Activated T-helper 9 cell treated with anti-CD3 and anti-CD28 coated beads, Interleukin-2, amount 50 U/mL, for 16 hours (primary cell): Measurements from ENCODE around the gene MMP26.

ENCODE experiments used
- DNase-seq: peaks from one replicate; pipeline ENCODE4 v3.0.0-alpha.2; 2020; ENCODE audit warnings: low read depth

Gene MMP26

DNA sequence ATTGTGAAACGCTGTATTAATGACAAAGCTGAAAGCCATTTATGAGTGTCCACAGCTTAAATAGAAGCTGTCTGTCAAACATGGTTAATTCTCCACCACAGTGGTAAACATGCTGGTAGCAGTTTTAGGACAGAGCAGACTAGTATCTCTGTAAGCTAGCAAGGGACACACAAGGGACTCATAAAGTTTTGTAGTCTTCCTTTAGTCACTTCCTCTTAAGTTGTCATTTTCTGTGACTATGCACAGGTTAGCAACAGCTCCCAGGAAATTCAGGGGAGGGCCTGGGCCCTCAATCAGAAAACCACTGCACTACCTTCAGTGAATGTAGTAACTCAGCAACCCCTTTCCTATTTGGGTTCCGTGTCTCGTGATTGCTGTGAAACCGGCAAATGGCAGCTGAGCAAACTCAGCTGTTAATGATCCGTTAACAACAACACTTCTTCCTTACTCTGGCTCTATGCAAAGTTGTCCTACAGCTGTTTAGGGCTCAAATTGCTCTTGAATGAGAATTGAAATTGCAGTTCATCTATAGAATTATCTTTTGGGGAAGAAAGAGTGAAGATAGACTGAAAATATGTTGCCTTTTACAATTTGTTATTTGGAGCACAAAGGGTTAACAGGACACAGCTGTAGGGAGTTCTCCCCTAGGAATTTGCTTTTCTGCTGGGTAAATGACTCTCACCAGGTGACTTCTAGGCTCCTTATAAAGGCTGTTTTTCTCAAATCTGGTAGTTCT, at the start of gene MMP26:
MMP26 (plus strand) TSS at position 731 of the 736 bp plus-strand sequence.
- DNase-seq = no peak

DNA sequence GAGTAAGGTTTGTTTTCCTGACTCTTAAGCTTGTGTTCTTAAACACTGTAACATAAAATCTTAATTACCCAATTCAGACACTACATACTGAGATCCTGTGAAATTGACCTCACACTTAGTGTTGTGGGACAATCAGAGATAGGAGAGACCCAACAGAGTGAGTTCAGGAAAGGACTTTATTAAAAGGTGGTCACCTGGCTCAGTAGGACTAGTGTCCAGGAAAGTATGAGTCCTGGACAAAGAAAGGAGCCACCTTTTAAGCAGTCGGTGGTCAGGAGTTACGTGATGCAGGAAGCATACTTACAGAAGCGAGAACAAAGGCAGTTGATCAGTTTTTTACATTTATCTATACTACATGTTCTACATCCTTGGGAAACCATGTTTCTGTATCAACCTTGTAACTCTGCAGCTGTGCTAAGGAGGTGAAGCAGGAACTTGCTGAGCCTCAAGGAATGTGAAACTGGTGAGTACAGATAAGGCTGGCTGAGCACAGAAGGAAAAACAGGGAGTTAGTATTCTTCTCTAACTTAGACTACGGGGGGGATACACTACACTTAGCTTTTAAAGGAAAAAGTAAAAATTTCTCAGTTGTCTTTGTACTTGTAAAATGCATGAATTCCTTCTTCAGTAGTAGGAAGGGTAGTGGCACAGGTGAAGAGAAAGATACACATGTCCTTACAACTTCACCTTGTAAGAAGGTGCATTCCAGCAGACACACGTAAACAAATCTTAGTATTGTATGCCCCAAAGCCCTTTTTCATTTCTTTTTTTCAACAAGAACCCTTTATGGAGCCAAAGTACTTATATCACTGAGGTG, 45.7 kb upstream of the MMP26 start:
- DNase-seq = no peak

DNA sequence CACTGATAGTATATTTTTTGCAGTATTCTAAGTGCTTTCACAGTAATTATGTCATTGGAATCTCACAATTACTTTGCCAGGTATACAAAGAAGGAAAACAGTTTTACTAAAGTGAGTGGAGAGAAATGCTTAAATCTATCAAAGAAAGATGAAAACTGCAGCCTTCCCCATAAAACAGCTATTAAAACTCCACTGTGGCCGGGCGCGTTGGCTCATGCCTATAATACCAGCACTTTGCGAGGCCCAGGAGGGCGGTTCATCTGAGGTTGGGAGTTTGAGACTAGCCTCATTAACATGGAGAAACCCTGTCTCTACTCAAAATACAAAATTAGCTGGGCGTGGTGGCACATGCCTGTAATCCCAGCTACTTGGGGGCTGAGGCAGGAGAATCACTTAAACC, 41.7 kb upstream of the MMP26 start:
- DNase-seq = no peak

DNA sequence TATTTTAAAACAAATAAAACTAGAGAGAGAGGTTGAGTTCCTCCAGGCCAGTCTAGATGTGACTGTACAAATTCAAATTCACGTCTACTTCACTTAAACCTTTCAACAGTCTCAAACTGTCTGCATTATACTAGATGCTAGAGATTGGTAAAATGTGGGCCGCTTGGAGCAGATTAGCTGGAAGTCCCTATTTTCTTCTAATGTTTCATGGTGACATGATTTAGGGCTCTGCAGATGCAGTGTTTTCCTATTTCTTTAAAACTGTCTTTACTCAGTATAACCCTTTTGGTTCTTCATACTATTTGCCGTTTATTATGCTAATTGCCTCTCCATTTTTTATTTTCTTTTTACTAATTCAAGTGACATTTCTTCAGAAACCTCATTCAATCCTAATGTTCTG, 40.4 kb upstream of the MMP26 start:
- DNase-seq = no peak

DNA sequence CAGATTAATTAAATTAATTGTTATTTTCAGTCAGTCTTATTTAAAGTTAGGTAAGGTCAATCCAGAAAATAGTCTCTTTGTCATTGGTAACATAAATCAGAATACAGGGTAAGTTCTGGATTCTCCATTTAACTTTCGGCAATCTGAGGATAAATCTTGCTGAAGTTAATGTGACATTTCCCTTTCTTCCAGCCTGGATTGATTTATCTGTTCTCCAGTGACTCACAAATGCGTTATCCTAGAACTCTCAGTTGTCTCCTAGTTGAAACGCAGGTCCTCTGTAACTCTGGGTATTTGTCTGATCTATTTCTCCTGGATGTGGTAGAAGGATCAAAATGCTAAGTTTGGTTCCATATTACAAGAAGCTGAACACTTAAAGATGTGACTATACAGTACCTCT, 39.8 kb upstream of the MMP26 start:
- no peak for DNase-seq

DNA sequence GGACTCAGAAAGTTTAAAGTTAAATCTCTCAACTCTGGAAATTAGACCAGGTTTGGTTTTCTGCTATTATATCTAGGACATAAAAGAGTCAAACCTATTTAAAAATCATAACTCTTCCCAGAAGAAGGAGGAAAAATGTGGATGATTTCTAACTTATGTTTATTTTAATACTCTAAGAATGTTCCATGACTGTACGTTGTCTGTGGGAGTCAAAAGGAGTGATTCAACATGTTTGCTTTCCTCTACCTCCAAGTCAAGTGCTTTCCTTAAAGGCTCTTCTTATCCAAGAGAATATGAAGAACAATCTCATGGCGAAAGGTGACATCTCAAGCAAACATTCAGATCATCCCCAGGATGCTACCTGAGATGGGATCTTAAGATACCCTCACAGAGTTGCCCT, 39.2 kb upstream of the MMP26 start:
- DNase-seq = no peak

DNA sequence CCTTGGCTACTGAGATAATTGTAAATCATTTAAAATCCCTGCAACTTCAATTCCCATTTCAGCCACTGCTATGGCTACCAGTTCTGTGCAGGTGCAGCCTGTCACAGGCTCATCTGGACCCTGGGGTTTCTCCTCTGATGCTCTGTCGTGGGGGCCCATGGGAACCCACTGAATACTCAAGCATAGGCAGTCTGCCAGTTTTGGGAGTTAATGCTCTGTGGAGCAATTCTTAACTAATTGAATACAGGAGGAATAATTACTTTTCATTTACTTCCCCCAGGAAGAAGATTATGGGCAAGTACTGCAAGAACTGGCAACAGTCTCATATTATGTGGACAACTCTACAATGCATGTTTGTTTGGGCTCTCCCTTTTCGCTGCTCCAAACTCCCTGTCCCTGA, 32.8 kb upstream of the MMP26 start:
- no peak for DNase-seq

DNA sequence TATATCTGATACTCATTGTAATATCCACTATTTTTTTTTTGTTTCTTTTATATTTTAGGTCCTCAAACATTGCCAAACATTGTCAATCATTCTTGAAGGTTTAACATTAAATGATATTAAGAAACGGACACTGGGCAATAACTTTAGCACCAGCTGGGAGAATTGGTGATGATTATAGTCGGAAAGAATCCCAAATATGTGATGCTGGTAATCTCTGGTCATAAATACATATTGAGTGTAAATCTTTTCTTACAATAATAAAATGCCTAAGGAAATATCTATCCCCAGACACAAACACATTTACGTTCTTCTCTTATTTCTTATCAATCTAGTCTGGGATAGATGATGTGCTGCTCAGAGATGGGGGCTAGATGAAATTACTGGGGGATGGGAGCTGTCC, 32.1 kb upstream of the MMP26 start:
- DNase-seq = no peak

DNA sequence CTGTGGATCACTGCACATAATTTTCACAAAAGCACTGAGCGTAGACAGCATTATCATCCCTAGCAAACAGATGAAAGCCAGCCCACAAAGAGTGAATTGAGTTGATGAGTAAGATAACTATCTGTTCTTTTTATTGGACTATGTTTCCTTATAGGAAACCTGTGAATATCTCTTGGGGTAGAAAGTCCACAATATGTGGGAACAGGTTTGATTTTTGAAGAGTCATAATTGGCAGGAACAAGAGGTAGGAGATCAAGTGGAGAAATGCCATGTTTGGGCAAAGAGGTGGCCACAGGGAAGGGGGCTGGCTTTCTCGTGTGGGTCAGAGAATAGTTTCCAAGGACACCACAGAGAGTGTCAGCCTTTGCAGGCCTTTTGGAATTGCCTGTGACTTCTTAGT, 30.8 kb upstream of the MMP26 start:
- DNase-seq = no peak

DNA sequence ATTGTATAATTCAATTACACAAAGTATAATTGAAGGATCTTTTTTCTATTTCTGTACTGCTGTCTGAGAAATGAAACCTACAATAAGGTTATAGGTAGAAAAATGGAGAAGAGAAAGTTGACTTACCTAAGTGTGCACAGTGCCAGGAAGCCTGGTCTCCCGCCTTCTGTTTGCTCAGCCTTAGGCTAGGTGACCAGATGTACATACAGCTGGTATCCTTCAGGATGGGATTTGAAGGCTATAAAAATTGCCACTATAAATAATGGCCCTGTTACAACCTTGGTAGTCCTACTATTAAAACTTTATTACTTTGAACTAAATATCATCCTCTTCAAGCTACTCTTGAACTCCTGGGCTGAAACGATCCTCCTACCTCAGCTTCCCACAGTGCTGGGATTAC, 26.6 kb upstream of the MMP26 start:
- no peak for DNase-seq

DNA sequence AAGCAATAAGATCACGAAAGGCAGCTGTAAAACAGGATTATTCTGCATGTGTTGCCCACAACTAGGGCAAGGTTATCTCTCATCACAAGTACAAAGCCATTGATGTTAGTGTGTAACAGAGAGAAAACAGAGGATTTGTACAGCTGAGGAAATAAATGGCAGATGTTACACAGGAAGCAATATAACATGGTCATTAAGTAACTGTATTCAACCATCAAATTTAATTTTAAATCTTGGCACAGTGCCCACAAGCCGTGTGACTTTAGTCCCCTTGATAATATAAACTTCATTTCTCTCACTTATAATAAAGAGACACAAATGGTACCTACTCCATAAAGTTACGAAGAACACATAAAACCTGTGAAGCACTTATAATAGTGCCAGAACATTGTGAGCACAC, 24.2 kb upstream of the MMP26 start:
- no peak for DNase-seq

DNA sequence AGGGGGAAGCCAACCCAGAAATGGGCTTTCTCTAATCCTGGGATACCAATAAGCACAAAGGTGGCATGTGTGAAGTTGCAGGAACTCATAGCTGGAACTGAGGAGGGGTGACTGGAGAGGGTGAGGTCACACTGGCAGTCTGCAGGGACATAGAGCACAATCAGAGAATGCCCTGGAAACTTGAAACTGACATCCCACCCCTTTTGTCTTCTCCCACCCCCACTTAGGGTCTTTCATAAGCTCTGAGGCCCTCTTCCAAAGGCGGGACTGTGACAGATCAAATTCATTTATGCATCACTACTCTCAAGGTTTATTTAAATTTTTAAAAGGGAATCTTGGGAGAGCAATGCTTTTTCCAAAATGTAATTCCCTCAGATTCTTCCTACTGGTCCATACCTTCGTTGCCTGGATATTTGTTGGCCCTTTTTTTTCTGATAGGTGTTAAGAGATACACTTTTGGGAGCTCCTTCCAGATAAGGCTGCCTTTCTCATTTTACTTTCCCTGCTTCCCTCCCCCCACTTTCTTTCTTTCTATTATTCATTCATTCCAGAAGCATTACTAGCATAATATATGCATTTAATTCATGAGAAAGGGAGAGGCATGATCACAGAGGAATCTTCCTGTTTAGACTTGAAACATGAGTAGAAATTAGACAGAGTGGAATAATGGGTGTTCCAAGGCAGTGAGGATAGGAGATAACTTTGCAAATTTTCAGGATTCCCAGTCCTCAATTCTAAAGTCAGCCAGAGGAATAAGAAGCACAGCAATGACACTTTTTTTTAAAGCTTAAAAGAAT, 21.8 kb upstream of the MMP26 start:
- no peak for DNase-seq

DNA sequence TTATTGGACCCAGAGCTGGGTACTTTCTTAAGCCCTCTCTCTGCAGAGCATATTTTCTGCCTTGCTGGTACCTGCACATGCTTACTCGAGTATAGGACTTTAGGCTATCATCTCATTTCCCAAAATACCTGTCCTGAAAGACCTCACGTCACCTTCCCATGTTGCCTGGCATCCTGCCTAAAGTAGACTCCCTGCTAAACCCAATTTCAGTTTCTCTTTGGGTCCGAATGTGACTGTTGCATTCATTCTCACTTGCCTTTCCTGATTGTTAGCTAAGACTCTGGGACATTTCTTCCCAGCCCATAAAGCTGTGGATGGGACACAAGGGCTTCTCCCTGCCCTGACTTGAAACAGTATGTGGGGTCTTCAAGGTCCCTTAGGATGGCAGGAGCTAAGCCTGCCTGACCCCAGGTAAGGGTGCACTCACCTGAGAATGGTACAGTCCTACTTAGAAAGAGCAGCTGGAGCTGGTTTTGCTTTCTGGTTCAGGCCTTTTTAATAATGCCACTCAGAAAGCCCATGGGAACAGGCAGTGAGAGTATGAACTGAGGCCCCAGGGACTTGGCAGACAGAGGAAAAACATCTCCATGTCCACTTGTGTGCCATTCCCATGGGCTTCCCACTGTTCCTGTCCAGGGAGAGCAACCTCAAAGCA, 19.8 kb upstream of the MMP26 start:
- no peak for DNase-seq

DNA sequence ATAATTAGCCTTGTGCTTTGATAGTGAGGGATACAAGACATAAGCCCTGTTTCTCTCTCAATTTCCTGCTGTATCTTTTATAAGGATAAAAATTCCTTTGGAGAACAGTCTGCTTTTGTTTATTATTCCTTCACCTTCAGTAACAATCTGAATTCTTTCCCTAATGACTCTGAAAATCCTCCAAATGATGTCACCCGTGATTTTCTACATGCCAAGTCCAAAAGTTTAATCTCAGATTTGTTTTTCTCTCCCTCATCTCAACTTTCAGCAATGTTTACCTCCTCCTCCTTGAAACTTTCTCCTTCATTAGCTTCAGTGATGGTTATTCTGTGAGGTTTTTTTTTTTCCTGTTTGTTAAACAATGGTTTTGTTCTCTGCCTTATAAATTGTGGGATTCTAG, 9.1 kb upstream of the MMP26 start:
- DNase-seq = no peak

DNA sequence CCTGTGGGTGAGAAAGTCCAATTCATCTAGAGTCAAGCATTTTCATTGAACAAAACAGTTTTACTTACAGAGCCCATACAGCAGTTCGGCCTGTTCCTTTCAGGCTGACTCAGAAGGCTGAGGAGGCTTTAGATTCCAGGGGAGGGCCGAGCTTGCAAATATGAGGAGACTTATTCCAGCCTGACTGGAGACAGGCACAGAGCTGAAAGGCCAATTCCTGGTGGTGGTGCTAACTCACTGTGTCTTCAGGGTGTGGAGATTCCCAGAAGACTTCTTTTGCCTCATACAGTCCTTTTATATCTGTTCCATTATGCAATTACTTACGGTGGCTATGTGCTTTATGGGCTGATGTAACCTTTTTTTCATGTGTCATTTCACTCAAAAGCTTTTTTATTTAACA, 7.0 kb upstream of the MMP26 start, which contains the start of gene OR51E2:
OR51E2 (minus strand) TSS at position 269 of the 400 bp plus-strand sequence. CDS start 15,142 bp downstream, outside the sequence.
- DNase-seq = no peak

DNA sequence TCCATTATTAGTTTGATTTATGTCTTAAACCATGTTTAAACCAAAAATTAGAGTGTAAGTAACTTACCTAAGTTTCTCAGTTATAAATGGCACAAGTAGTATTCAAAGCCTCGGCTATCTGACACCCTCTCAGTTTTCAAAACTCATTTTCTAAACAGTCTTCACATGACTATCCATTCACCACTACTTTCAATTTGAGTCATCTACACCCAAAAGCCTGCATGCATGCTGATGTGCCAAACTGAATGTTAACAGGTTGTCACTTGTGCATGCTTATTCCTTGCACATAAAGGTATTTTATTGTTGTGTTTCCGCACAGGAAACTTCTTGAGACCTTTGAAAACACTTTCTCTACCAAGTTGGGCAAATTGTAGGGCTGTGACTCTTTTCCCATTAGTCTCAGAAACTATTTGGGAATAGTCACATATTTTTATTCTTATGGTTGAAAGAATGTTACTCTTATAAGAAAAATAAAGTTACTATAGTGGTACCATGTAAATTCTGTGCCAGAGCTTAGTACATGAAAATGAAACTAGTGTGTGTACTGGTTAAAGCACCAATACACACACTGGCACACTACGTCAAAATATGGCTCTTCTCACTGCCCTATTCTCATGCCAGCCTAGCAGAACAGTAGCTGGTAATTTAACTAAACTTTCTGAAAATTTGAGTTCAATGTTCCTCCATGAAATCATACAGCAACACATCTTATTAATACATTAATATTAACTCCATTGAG, 4.7 kb upstream of the MMP26 start:
- DNase-seq = no peak

DNA sequence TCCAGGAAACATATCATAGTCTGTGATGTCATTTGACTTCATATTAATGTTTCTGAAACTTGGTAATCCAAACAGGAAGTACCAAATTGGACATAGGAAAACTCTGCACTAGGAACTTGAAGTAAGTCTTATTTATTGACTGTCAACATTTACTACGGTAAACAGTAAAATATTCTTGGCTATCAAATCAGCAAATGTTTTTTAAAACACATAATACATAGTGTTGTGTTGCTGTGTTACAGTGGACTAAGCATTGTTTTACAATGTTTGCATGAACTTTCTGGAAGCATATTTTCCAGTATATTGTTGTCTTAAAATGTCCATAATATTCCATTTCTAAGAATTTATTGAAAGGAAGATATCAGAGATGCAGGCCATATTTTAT, 4.2 kb upstream of the MMP26 start:
- no peak for DNase-seq

DNA sequence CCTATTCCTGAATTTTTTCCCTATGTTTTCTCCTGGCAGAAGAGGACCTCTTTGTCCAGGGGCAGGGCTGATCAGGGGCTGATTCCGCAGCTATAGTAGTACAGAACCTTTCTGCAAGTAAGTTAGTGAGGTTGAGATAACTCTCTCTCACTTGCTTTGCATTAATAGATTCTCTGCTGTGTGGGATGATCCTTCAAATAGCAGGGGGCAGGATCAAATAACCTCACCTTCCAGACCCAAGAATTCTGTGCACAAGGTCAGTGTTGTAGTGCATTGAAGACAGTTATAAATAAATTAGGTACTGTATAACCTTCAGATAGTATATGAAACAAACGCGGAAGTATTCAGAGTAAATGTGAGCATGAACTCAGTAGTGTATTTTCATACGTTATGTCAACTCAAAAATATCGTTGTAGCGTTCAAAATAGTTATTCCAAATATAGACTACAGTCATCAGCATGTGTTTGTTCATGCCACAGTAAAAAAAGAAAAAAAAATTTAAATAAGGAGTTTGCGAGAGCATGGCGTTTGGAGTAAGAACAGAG, 278 bp downstream of the MMP26 start:
- DNase-seq = no peak

DNA sequence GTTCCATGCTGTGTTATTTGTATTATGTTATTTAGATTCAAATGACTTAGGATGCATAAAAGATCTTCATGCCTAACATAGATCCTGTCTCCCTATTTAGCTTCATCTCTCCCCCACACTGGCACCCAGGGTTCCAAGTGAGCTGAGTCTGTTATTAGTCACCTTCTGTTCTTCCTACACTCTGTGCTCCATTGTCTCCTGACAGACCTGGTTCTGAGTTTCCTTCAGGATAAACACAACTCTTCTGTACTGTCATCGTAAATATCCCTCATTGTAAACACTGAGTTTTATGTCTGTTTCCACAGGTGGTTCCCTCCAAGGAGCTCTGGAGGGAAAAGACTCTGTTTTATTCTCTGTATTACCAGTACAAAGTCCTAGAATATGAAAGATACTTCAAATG, 8.7 kb downstream of the MMP26 start:
- DNase-seq = no peak

DNA sequence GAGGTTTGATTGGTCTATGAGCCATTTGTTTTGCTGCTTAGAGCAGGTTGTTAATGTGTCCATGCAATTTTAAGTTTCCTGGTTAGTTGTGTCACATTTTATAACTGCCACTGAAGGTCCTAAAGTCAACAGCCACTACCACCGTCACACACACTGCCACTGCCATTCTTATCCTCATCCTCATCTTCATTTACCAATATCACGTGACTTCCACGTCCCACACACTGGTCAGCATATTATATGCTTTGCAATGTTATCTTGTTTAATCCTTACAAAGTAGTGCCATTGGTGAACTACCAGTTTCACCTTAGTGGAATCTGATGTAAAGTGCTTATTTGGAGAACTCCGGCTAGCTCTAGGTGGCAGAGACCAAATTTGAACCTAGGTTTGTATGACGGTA, 9.7 kb downstream of the MMP26 start:
- DNase-seq = no peak
